ENCODE results near the gene PDCD6IP.

Gene PDCD6IP

DNA sequence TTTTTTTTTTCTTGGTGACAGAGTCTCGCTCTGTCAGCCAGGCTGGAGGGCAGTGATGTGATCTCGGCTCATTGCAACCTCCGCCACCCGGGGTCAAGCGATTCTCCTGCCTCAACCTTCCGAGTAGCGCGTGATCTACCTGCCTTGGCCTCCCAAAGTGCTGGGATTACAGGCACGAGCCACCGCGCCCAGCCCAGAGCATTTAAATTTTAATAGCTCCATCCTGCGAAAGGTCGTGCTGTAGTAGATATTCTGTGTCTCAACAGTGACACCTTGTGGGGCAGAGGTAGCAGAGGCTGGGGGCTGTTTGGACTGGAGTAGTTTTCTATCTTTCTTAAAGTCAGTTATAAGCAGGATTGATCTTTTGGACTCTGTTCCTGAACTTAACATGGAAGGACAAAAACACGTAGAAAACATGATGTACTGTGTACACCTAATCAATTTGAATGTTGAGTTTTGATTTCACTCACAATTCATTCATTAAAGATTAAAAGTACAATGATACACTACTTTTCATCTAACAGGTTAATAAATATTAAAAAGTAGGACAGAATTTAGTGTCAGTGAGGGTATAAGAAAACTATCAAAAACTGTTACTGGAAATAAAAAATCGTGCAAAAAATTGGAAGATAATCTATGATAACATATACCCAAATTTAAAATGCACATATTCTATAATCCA is 11.0 kb upstream of the PDCD6IP start:
- peak overlapping the region; percentile 46 for H3K4me3 ChIP-seq (ENCODE audit: low read depth, low read length)
- peak; percentile 84 for DNase-seq (ENCODE audit: low read depth)
- TF ChIP-seq CTCF (conservative IDR thresholded peaks at IDR 0.05; ENCODE audit: low read depth, low read length): peak; percentile 88

DNA sequence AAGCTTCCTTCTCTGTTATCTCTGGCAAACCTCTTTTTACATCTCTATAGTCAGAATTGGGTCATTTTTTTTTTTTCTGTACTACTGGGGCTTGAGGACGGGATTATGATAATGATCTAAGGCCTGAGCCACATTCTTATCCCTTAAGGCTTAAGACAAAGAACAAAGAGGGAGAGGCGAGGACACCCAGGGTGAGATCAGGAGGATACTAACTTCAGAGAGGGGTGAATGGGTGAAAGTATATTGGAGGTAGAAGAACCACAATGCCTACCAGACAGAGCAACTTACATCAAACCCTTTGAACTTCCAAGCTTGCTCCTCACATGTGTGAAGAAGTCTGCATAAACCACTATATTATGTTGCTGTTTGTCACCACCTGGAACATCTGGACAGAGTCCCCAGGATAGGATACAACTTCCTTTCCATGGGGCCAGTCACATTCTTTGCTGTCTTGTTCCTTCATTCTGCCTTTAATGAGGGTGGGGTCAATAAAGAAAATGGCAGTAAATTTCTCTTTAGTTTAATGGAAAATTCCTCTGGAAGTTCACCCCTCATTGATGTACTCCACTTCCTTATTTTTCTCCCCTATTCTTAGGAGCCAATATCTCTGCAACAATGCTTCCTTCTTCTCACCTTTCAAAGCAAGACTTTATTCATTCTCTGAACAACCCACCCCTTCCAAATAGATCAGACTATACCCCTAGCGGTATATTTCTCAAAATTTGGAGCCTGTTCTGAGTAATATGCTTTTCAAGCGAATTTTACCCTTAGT is 9.1 kb upstream of the PDCD6IP start:
- no peak overlapping the region for H3K4me3 ChIP-seq (ENCODE audit: low read depth, low read length)
- TF ChIP-seq CTCF (conservative IDR thresholded peaks at IDR 0.05; ENCODE audit: low read depth, low read length): no peak
- no peak for DNase-seq (ENCODE audit: low read depth)

DNA sequence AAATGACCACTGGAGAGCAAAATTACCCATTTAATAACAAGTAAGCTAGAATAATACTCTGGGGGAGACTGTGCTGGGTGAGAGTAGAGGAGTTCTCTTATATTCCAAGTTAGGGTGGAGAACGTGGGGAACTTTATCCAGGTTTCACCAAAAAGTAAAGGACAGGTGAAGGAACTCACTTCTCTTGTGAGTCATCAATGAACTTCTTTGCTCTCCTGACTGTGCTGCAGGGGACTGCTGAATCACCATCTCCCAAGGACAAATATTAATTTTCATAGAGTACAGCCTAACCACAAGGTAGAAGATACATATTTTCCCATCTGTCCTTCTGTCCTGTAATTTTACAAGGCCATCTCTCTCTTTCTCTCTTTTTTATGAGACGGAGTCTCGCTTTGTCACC is 8.3 kb upstream of the PDCD6IP start:
- no peak for TF ChIP-seq CTCF (conservative IDR thresholded peaks at IDR 0.05; ENCODE audit: low read depth, low read length)
- no peak for DNase-seq (ENCODE audit: low read depth)
- H3K4me3 ChIP-seq (ENCODE audit: low read depth, low read length): no peak overlapping the region

GRCh38 chr3:33791477-33792166 is 6.8 kb upstream of the PDCD6IP start:
- TF ChIP-seq CTCF (conservative IDR thresholded peaks at IDR 0.05; ENCODE audit: low read depth, low read length): no peak
- no peak overlapping the region for H3K4me3 ChIP-seq (ENCODE audit: low read depth, low read length)
- peak; percentile 36 for DNase-seq (ENCODE audit: low read depth)

DNA sequence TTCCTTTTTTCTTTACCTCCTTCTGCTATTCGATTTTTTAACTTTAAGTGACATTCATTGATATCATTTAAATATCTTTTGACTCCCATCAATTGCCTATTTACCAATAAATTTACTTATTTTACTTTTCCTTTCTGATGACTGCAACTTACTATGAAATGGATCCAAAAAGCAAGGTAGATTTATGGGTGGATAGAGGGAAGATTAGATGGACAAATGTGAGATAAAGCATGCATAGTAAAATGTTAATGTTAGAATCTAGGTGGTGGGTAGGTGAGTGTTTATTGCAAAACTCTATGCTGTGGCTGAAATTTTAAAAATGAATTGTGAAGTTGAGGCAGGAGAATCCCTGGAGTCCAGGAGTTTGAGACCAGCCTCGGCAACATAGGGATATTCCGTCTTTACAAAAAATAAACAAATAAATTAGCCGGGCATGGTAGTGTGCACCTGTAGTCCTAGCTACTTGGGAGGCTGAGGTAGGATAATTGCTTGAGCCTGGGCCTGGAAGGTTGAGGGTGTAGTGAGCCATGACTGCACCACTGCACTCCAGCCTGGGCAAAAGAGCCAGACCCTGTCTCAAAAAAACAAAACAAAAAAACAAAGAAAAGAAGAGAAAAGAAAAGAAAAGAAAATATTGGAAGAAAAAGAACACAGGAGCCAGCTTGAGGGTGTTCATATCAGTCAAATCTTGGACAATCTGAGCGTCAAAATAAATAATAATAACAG is 6.1 kb upstream of the PDCD6IP start:
- no peak overlapping the region for H3K4me3 ChIP-seq (ENCODE audit: low read depth, low read length)
- no peak for TF ChIP-seq CTCF (conservative IDR thresholded peaks at IDR 0.05; ENCODE audit: low read depth, low read length)
- no peak for DNase-seq (ENCODE audit: low read depth)

- no peak for DNase-seq (ENCODE audit: low read depth)
- no peak overlapping the region for H3K4me3 ChIP-seq (ENCODE audit: low read depth, low read length)
- no peak for TF ChIP-seq CTCF (conservative IDR thresholded peaks at IDR 0.05; ENCODE audit: low read depth, low read length)
These were observed 3.3 kb upstream of the PDCD6IP start for GRCh38 chr3:33795131-33795530.

All from choroid plexus epithelial cell (primary cell).